HG03045 (cell line): ENCODE measurements around the gene CXXC5.

ENCODE experiments used
- ATAC-seq: cut with Tn5 transposase; IDR thresholded peaks from one replicate; pipeline ENCODE4 v1.9.1; 2021; ENCODE audit warnings: mild to moderate bottlenecking, moderate library complexity; ENCODE audit not compliant: unreplicated experiment

Gene CXXC5

DNA sequence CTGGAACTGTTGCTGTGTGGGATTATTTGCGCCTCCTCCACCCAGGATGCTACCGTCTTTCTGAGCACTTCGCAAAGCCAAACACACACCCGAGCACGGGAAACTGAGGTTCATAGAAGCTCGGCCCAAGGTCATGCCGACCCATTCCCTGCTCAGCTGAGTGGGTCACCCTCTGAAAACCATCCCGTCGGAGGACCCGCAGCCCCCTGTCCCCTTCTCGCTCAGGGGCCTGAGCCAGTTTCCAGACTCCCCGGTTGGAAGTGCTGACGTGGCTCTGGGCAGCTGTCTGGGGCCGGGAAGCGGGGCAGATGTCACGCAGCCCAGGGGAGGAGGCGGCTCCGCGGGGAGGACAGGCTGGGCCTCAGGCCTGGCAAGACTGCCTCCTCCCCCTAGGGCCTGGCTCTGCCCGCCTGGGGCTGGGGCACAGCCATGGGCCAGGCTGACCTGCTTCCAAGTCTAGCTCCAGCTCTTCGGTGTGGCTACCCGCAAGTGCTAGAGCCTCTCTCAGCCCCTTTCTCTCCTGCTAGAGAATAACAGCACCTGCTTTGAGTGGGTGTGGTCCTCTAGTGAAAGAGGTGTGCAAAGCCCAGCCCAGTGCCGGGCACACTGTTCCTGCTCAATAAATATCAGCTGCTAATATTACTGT lies 9.9 kb upstream of the CXXC5 start:
- peak; percentile 25 for ATAC-seq

GRCh38 chr5:139638736-139639618 lies 9.2 kb upstream of the CXXC5 start:
- no peak for ATAC-seq

DNA sequence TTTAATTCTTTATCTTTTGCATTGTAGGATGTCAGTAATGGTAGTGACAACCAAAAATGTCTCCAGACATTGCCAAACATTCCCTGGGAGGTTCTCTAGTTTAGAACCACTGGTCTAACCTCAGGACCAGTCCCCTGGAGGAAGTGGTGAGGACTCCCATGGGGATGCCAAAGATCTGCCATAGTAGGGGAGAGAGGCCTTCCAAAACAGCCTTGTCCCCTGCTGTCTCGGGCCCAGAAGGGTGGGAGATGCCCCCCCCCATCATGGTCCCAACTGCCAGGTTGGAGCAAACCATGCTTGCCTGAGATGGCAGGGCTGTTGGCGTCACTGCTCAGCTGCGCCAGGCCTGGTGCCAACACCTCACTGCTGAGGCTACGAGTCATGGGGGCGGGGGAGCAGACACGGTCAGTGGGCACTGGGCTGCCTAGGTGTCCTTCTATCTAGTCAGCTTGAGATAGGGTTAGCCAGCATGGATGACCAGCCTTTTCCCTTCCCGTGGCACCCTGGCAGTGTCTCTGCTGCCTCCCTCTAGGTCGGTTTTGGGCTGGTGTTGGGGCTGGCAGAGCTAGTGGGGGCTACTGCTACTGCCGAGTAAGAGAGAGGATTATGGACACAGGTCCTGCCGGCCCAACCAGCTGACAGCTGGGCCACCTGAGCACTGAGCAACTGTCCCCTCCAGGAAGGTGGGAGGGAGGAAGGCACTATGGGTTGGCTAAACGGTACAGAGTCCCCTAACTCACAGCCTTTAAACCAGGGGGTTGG lies 8.3 kb upstream of the CXXC5 start:
- no peak for ATAC-seq

GRCh38 chr5:139640421-139641115 lies 7.6 kb upstream of the CXXC5 start:
- ATAC-seq, result no peak

DNA sequence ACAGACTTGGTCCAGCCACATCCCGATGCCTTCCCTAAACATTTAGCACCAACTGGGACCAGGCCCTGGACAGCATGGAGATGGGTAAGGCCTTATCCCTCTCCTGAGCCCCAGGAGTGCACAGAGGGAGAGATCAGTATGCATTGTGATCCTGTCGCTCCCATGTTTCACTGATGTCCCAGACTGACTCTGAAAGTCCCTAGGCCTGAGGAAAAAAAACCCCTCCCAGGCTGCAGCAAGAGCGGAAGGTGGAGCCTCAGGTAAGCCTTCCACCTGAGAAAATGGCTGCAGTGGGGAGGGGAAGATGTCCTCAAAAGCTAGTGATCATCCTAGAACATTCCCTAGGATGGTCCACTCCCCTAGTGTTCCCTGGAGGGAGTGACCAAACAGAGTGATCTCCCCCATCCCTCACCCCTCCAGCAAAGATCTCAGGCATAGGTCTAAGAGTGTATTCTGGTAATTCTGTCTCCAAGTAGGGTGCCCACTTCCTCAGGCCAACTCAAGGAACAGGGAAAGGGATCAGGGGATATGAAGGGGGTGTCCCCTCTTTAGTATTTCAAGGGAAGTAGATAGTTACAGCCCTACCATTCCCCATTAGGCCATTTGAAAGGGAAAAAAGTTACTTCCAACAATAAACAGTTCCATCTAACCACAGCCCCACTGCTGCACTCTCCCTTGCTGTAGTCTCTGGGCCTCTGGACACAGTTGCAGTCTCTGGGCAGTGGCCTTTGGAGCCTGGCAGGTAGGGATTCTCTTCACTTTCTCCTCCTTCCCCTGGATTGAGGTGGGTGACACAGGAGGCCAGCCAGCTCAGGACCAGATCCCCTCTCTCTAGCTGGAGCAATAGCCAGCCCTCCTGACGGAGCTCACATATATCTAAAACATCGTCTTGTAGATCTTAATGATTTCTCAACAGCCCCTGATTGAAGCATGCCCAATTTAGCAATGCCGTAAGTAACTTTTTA lies 6.8 kb upstream of the CXXC5 start:
- ATAC-seq, result no peak

DNA sequence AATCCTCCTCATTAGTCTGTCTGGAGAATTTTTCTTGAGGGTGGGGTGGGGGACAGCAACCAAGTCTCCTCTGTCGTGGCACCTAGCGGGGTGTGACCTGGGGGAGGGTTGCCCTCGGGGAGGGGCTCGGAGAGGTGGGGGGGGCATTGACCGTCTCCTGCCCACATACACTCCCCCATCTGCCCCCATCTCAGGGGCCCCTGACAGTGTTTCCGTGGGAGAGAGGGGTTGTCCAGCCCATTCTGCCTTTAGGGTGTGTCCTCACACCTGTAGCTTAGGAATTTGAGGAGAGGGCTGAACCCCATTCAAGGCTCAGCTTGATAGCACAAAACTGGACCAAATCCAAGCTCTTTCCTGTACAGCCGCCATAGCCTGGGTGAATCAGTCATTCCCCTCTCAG lies 5.9 kb upstream of the CXXC5 start:
- no peak for ATAC-seq

- ATAC-seq, result no peak
These were observed 5.0 kb upstream of the CXXC5 start for GRCh38 chr5:139642891-139643871.

- ATAC-seq, result no peak
These were observed 4.1 kb upstream of the CXXC5 start for GRCh38 chr5:139644001-139644456.

GRCh38 chr5:139644646-139645429 lies 3.3 kb upstream of the CXXC5 start:
- ATAC-seq, result no peak

GRCh38 chr5:139645430-139645871 lies 2.7 kb upstream of the CXXC5 start:
- no peak for ATAC-seq

- ATAC-seq, result no peak
These were observed 2.0 kb upstream of the CXXC5 start for GRCh38 chr5:139646111-139646510.

GRCh38 chr5:139646912-139647505 lies 1.1 kb upstream of the CXXC5 start:
- no peak for ATAC-seq

GRCh38 chr5:139647506-139648204 lies 494 bp upstream of the CXXC5 start:
- ATAC-seq, result no peak

- no peak for ATAC-seq
These were observed 1.2 kb downstream of the CXXC5 start for GRCh38 chr5:139649082-139649991.

- ATAC-seq, result no peak
These were observed 2.0 kb downstream of the CXXC5 start for GRCh38 chr5:139650031-139650688.
